Coronary artery (tissue), 2 donors: ENCODE results near the gene BET1L.

ENCODE experiments used
- DNase-seq: peaks from one replicate; pipeline ENCODE4 v3.0.0-alpha.2; 2017; ENCODE audit warnings: low spot score
- H3K27ac ChIP-seq, 2 donors: fragments of 200-600 bp; sonication (generic); one replicate each; pipeline ENCODE4 v1.5.1; 2016 to 2019
- H3K4me3 ChIP-seq: fragments of 200-600 bp; sonication (generic); 2 replicates; pipeline ENCODE4 v1.5.1; 2016; ENCODE audit warnings: mild to moderate bottlenecking, moderate library complexity
- CTCF ChIP-seq: fragments of 200-600 bp; sonication (generic); IDR thresholded peaks from one replicate; pipeline ENCODE4 v1.5.1; 2019; ENCODE audit warnings: antibody characterized with exemption

BET1L gene

DNA sequence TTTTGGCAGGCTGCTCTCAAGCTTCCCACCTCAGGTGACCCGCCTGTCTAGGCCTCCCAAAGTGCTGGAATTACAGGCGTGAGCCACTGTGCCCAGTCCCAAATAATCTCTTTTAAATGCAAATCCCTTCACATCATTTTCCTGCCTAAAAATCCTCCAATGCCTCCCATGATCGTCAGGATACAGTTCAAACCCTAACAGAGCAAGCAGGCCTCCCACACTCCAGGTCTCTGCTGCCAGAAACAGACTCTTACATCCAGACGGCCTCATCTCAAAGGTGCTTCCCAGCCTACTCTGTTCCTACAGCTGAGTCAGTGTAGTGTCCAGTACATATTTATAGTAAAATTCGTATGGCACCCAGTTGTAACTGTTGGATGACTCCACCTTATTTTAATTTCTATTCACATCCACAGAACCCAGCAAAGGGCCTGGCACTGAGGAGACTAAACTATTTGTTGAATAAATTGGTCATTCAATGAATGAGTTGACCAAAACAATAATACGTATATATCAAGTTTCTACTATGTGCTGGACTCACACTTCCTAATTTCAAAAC lies 20.7 kb upstream of the BET1L start:
- H3K4me3 ChIP-seq: no peak overlapping the region

GRCh38 chr11:225734-226453 lies 18.7 kb upstream of the BET1L start:
- no peak for TF ChIP-seq CTCF
- H3K4me3 ChIP-seq: no peak overlapping the region
- H3K27ac ChIP-seq: no peak overlapping the region
- no peak for DNase-seq

More for the DNA sequence above, 20.7 kb upstream of the BET1L start:
- no peak overlapping the region for H3K27ac ChIP-seq
- no peak for TF ChIP-seq CTCF
- DNase-seq: no peak

GRCh38 chr11:224424-224823 lies 17.2 kb upstream of the BET1L start:
- no peak overlapping the region for H3K4me3 ChIP-seq
- TF ChIP-seq CTCF: no peak
- H3K27ac ChIP-seq: no peak overlapping the region
- DNase-seq: no peak

DNA sequence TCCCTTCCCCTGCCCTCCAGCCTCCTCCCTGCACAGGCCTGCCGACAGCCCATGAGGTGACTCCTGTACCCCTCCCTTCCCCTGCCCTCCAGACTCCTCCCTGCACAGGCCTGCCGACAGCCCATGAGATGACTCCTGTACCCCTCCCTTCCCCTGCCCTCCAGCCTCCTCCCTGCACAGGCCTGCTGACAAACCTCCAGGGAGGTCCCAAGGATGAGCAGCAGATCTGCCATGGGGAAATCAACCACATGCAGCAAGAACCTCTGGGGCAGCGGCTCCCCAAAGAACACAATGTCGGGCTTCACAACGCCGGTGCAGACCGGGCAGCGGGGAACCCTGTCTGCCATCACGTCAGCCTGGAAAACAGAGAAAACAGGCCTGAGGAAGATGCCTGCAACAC lies 16.7 kb upstream of the BET1L start:
- DNase-seq: no peak
- no peak overlapping the region for H3K27ac ChIP-seq
- H3K4me3 ChIP-seq: no peak overlapping the region
- TF ChIP-seq CTCF: no peak

GRCh38 chr11:223026-223789 lies 16.0 kb upstream of the BET1L start:
- no peak for DNase-seq
- H3K27ac ChIP-seq: no peak overlapping the region
- H3K4me3 ChIP-seq: no peak overlapping the region
- no peak for TF ChIP-seq CTCF

GRCh38 chr11:221998-222789 lies 15.0 kb upstream of the BET1L start:
- no peak for TF ChIP-seq CTCF
- H3K27ac ChIP-seq: no peak overlapping the region
- no peak for DNase-seq
- H3K4me3 ChIP-seq: no peak overlapping the region
